Caco-2 (cell line): Measurements from ENCODE around the gene CREB5. TPM values are rescaled to one million over a fixed set of nuclear protein-coding genes. Genes with fewer than 3 reads are reported as not detected.

ENCODE experiments used
- BruUV-seq: library from RNA; stranded (reverse); fragments of 400-500 nt; replicated peaks from 2 replicates; lab custom pipeline; 2021; lab: Mats Ljungman, UMichigan
- CTCF ChIA-PET: fragments of 300-600 bp; sonication (Branson Sonifier 250); formaldehyde crosslinking; loops from one replicate; lab custom pipeline; 2022; ENCODE audit warnings: antibody characterized with exemption; lab: Charles Lee
- POLR2A ChIA-PET: fragments of 300-600 bp; sonication (Branson Sonifier 250); formaldehyde crosslinking; loops from one replicate; lab custom pipeline; 2022; ENCODE audit warnings: antibody characterized with exemption; lab: Charles Lee
- DNase-seq, 2 experiments: peaks; one replicate each; pipeline versions ENCODE4 v3.0.0 to v3.0.0-alpha.2; 2020 to 2022
- H3K27me3 ChIP-seq: replicated peaks from 2 replicates; pipeline ENCODE4 v1.6.0; 2011; ENCODE audit warnings: low read length; ENCODE audit not compliant: control insufficient read depth, insufficient read depth
- H3K36me3 ChIP-seq: 2 replicates; pipeline ENCODE4 v1.5.1; 2011; ENCODE audit warnings: low read length; ENCODE audit not compliant: control insufficient read depth, insufficient read depth
- H3K4me1 ChIP-seq: fragments of 250-450 bp; sonication (Bioruptor Pico); 2 replicates; pipeline ENCODE4 v1.5.1; 2020; ENCODE audit warnings: mild to moderate bottlenecking
- H3K4me3 ChIP-seq: 2 replicates; pipeline ENCODE4 v1.5.1; 2011; ENCODE audit warnings: low read depth, mild to moderate bottlenecking, control low read depth, low read length
- H3K9me3 ChIP-seq: fragments of 250-450 bp; sonication (Bioruptor Pico); 2 replicates; pipeline ENCODE4 v1.5.1; 2020; ENCODE audit warnings: mild to moderate bottlenecking, moderate library complexity
- H3K27ac Mint-ChIP-seq: one replicate; pipeline ENCODE4 v1.8.0; 2022; ENCODE audit warnings: mixed read lengths; ENCODE audit not compliant: unreplicated experiment
- H3K27me3 Mint-ChIP-seq: one replicate; pipeline ENCODE4 v1.8.0; 2022; ENCODE audit warnings: mixed read lengths; ENCODE audit not compliant: insufficient read depth, unreplicated experiment
- H3K36me3 Mint-ChIP-seq: one replicate; pipeline ENCODE4 v1.8.0; 2022; ENCODE audit warnings: mild to moderate bottlenecking, mixed read lengths; ENCODE audit not compliant: insufficient read depth, unreplicated experiment
- H3K4me1 Mint-ChIP-seq: one replicate; pipeline ENCODE4 v1.8.0; 2022; ENCODE audit warnings: low read depth, mixed read lengths; ENCODE audit not compliant: unreplicated experiment
- H3K4me3 Mint-ChIP-seq: one replicate; pipeline ENCODE4 v1.8.0; 2022; ENCODE audit warnings: mild to moderate bottlenecking, moderate library complexity, mixed read lengths; ENCODE audit not compliant: unreplicated experiment
- H3K9me3 Mint-ChIP-seq: one replicate; pipeline ENCODE4 v1.8.0; 2022; ENCODE audit warnings: mixed read lengths; ENCODE audit not compliant: unreplicated experiment
- CTCF ChIP-seq, 2 experiments: fragments of 200-600 bp in 1 of 2; IDR thresholded peaks; 1 replicate in 1 of 2; 2 replicates in 1 of 2; pipeline versions ENCODE4 v1.5.1 to v1.8.0; 2011 to 2022; ENCODE audit warnings: antibody characterized with exemption in 1 of 2, control low read depth in 1 of 2, inconsistent platforms in 1 of 2, low read depth in 1 of 2, low read length in 1 of 2, mild to moderate bottlenecking in 1 of 2, moderate library complexity in 1 of 2; ENCODE audit not compliant: insufficient read depth in 1 of 2, severe bottlenecking in 1 of 2, unreplicated experiment in 1 of 2
- intact Hi-C: fragments of 100-400 bp; cut with micrococcal nuclease; formaldehyde crosslinking; loops from one replicate; pipeline ENCODE4 v1.10.0; 2022; ENCODE audit not compliant: unreplicated experiment
- total RNA-seq: library from RNA; stranded (reverse); gene quantifications from 2 replicates; pipeline ENCODE4 v1.2.3, GENCODE V29; 2022

Gene CREB5
- total RNA-seq, 1 experiment from 2014 or later: 9.1 TPM

GRCh38 chr7:28383975-28384374, 28.3 kb upstream of the CREB5 start:
- Mint-ChIP-seq H3K27ac (no peak overlapping the region), H3K36me3 (no peaks in the 10 kb centered on the region), H3K27me3 (peaks cover 3% of the 10 kb centered on the region), H3K4me3 (no peak overlapping the region), H3K9me3 (no peaks in the 10 kb centered on the region), H3K4me1 (no peaks in the 10 kb centered on the region)
- no TSS peak for BruUV-seq
- intact Hi-C loops: loop anchor here (1.0 kb wide), 1 partner anchor 85 kb away; no protein-coding TSS in a partner anchor
- H3K9me3 ChIP-seq: no peaks in the 10 kb centered on the region
- H3K4me3 ChIP-seq: no peak overlapping the region
- no peaks in the 10 kb centered on the region for H3K36me3 ChIP-seq
- no peaks in the 10 kb centered on the region for H3K4me1 ChIP-seq
- CTCF ChIA-PET: interaction anchor here (0.9 kb wide), 1 partner anchor 87 kb away, joined by 3 read pairs; no protein-coding TSS in a partner anchor
- DNase-seq: no peak
- H3K27me3 ChIP-seq: no peaks in the 10 kb centered on the region
- no peak for TF ChIP-seq CTCF (IDR thresholded peaks at IDR 0.05; ENCODE audit: insufficient read depth in 1 of 2, low read depth in 1 of 2, low read length in 1 of 2, severe bottlenecking in 1 of 2, unreplicated experiment in 1 of 2)
- POLR2A ChIA-PET: no interaction called here

- no peak overlapping the region for H3K4me3 ChIP-seq
Observed at GRCh38 chr7:28389504-28390395, 22.6 kb upstream of the CREB5 start.

More at GRCh38 chr7:28389504-28390395, 22.6 kb upstream of the CREB5 start:
- ChIA-PET POLR2A (no interaction called here), CTCF (interaction anchor here (0.6 to 0.7 kb wide), 6 partner anchors 164 to 1056 kb away, joined by 3 to 9 read pairs (median 3); no protein-coding TSS in a partner anchor)
- no peak overlapping the region for H3K27ac Mint-ChIP-seq
- H3K4me3 Mint-ChIP-seq: peak overlapping the region; percentile 46
- intact Hi-C loops: loop anchor here (1.0 kb wide), 3 partner anchors 147 to 465 kb away; no protein-coding TSS in a partner anchor
- H3K27me3 Mint-ChIP-seq: peaks cover 7% of the 10 kb centered on the region
- H3K36me3 ChIP-seq: no peaks in the 10 kb centered on the region
- no peaks in the 10 kb centered on the region for H3K27me3 ChIP-seq
- H3K4me1 Mint-ChIP-seq: no peaks in the 10 kb centered on the region
- no peaks in the 10 kb centered on the region for H3K9me3 Mint-ChIP-seq
- no peaks in the 10 kb centered on the region for H3K36me3 Mint-ChIP-seq
- TF ChIP-seq CTCF (IDR thresholded peaks at IDR 0.05; ENCODE audit: insufficient read depth in 1 of 2, low read depth in 1 of 2, low read length in 1 of 2, severe bottlenecking in 1 of 2, unreplicated experiment in 1 of 2): peak; percentile 67 to 78
- DNase-seq: peak in 1 of 2 experiments; percentile 50
- H3K9me3 ChIP-seq: no peaks in the 10 kb centered on the region
- no peaks in the 10 kb centered on the region; the same call in 1 of the 2 replicates for H3K4me1 ChIP-seq
- BruUV-seq: no TSS peak
